ENCODE results near the gene PTPRD.

DNA sequence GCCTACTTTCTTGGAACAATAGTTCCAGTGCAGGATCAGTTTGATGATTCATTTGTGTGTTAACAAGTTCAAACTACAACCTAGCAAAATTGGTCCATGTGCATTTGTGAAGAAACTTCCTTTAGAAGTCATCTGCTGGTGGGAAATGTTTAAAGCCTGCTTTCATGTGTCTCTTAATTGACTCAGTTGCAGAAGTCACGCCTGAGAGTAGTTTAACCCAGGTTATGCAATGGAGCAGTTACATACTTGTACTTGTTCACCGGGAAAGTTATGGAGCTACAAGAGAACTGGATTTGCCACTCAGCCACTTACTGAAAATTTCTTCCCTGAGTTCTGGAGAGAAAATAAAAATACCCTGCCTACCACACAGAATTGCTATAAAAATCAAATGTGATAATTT lies 1397.8 kb downstream of the PTPRD start:
- no peak for TF ChIP-seq EZH2phosphoT487 (IDR thresholded peaks at IDR 0.05)
- TF ChIP-seq, protein P1, sequence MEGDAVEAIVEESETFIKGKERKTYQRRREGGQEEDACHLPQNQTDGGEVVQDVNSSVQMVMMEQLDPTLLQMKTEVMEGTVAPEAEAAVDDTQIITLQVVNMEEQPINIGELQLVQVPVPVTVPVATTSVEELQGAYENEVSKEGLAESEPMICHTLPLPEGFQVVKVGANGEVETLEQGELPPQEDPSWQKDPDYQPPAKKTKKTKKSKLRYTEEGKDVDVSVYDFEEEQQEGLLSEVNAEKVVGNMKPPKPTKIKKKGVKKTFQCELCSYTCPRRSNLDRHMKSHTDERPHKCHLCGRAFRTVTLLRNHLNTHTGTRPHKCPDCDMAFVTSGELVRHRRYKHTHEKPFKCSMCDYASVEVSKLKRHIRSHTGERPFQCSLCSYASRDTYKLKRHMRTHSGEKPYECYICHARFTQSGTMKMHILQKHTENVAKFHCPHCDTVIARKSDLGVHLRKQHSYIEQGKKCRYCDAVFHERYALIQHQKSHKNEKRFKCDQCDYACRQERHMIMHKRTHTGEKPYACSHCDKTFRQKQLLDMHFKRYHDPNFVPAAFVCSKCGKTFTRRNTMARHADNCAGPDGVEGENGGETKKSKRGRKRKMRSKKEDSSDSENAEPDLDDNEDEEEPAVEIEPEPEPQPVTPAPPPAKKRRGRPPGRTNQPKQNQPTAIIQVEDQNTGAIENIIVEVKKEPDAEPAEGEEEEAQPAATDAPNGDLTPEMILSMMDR (IDR thresholded peaks at IDR 0.05) = no peak

Data from neural progenitor cell (in vitro differentiated cells).